B cell (primary cell): ENCODE results near the gene ATP8B3. TPM values are rescaled to one million over a fixed set of nuclear protein-coding genes. Genes with fewer than 3 reads are reported as not detected.

Experiments used
- ATAC-seq: fragments of 200-7000 bp; cut with Tn5 transposase; one replicate; pipeline ENCODE4 v1.10.0; 2021; ENCODE audit warnings: low read depth, mild to moderate bottlenecking, moderate number of reproducible peaks, moderate library complexity
- CTCF ChIA-PET: fragments of 350-600 bp; sonication (Branson Sonifier 250); formaldehyde crosslinking; loops from one replicate; lab custom pipeline; 2021; ENCODE audit warnings: antibody characterized with exemption, inconsistent platforms; lab: Charles Lee
- POLR2A ChIA-PET: fragments of 350-600 bp; sonication (Branson Sonifier 250); formaldehyde crosslinking; loops from one replicate; lab custom pipeline; 2021; ENCODE audit warnings: antibody characterized with exemption; lab: Charles Lee
- DNase-seq: peaks from one replicate; pipeline ENCODE4 v3.0.0; 2013
- H2AFZ ChIP-seq: 2 replicates; pipeline ENCODE4 v1.6.1; 2012; ENCODE audit warnings: mild to moderate bottlenecking, low read depth, low read length; ENCODE audit not compliant: insufficient read depth, poor library complexity, severe bottlenecking
- H3K27ac ChIP-seq, 2 donors: 1 replicate in 1 of 2; 2 replicates in 1 of 2; pipeline ENCODE4 v1.5.1; 2012 to 2013; ENCODE audit warnings: low read length in 2 of 2, mild to moderate bottlenecking in 2 of 2, moderate library complexity in 1 of 2
- H3K27me3 ChIP-seq, 4 experiments: fragments of 200-600 bp in 1 of 4; sonication (generic) in 1 of 4; replicated peaks in 1 of 4; 1 replicate in 2 of 4; 2 replicates in 2 of 4; pipeline versions ENCODE4 v1.6.1 to v1.7.0; 2013 to 2016; ENCODE audit warnings: low read length in 3 of 4, mild to moderate bottlenecking in 2 of 4, mixed read lengths in 1 of 4, moderate library complexity in 1 of 4; ENCODE audit not compliant: insufficient read depth in 4 of 4, control insufficient read depth in 3 of 4; ENCODE audit errors: control extremely low read depth in 1 of 4
- H3K36me3 ChIP-seq, 2 experiments: replicated peaks in 1 of 2; 1 replicate in 1 of 2; 2 replicates in 1 of 2; pipeline versions ENCODE4 v1.6.1 to v1.7.1; 2013; ENCODE audit warnings: low read length in 1 of 2; ENCODE audit not compliant: insufficient read depth in 2 of 2, control insufficient read depth in 1 of 2; ENCODE audit errors: control extremely low read depth in 1 of 2, extremely low read depth in 1 of 2
- H3K4me1 ChIP-seq, 2 donors: fragments of 200-600 bp in 1 of 2; sonication (generic) in 1 of 2; 1 replicate in 1 of 2; 2 replicates in 1 of 2; pipeline versions ENCODE4 v1.5.1 to v1.6.1; 2013 to 2017; ENCODE audit warnings: low read length in 2 of 2; ENCODE audit not compliant: control insufficient read depth in 2 of 2, insufficient read depth in 2 of 2
- H3K4me2 ChIP-seq: replicated peaks from 2 replicates; pipeline ENCODE3; 2012; ENCODE audit warnings: mild to moderate bottlenecking, low read depth, low read length; ENCODE audit not compliant: poor library complexity, severe bottlenecking
- H3K4me3 ChIP-seq, 5 experiments: fragments of 200-600 bp in 1 of 5; sonication (generic) in 1 of 5; 1 replicate in 3 of 5; 2 replicates in 2 of 5; pipeline versions ENCODE4 v1.5.1 to v1.7.0; 2011 to 2016; ENCODE audit warnings: low read length in 4 of 5, mild to moderate bottlenecking in 4 of 5, low read depth in 2 of 5, control low read depth in 1 of 5, moderate library complexity in 1 of 5; ENCODE audit not compliant: insufficient read depth in 1 of 5; ENCODE audit errors: control extremely low read depth in 1 of 5, extremely low read depth in 1 of 5
- H3K79me2 ChIP-seq: fragments of 200-600 bp; sonication (generic); one replicate; pipeline ENCODE4 v1.6.0; 2016; ENCODE audit warnings: low read length; ENCODE audit not compliant: control insufficient read depth, insufficient read depth
- H3K9ac ChIP-seq: fragments of 200-600 bp; sonication (generic); 2 replicates; pipeline ENCODE4 v1.6.1; 2017; ENCODE audit warnings: mild to moderate bottlenecking, low read length, moderate library complexity
- H3K9me3 ChIP-seq, 3 donors: one replicate each; pipeline versions ENCODE4 v1.6.1 to v1.7.1; 2013; ENCODE audit warnings: low read length in 2 of 3; ENCODE audit not compliant: control insufficient read depth in 2 of 3, insufficient read depth in 1 of 3; ENCODE audit errors: control extremely low read depth in 1 of 3
- H4K20me1 ChIP-seq: 2 replicates; pipeline ENCODE4 v1.6.0; 2012; ENCODE audit warnings: mild to moderate bottlenecking, low read length; ENCODE audit not compliant: insufficient read depth, control insufficient read depth, poor library complexity, severe bottlenecking
- H3K27ac Mint-ChIP-seq: one replicate; pipeline ENCODE4 v1.8.0; 2021; ENCODE audit warnings: mixed read lengths
- H3K27me3 Mint-ChIP-seq: one replicate; pipeline ENCODE4 v1.8.0; 2021; ENCODE audit warnings: mixed read lengths
- H3K4me1 Mint-ChIP-seq: one replicate; pipeline ENCODE4 v1.8.0; 2021; ENCODE audit warnings: mixed read lengths
- H3K4me3 Mint-ChIP-seq: one replicate; pipeline ENCODE4 v1.8.0; 2021; ENCODE audit warnings: mixed read lengths
- H3K9me3 Mint-ChIP-seq: one replicate; pipeline ENCODE4 v1.8.0; 2022; ENCODE audit warnings: mixed read lengths; ENCODE audit not compliant: insufficient read depth
- CTCF ChIP-seq: fragments of 200-600 bp; IDR thresholded peaks from one replicate; pipeline ENCODE4 v1.8.0; 2022; ENCODE audit warnings: antibody characterized with exemption, mild to moderate bottlenecking
- EZH2 ChIP-seq: IDR thresholded peaks from 2 replicates; pipeline ENCODE4 v1.6.1; 2012; ENCODE audit warnings: borderline replicate concordance, low read depth, mild to moderate bottlenecking, moderate library complexity, low read length; ENCODE audit not compliant: insufficient read depth, poor library complexity, severe bottlenecking
- WGBS: methylation state at CpG from one replicate; pipeline ENCODE4 v1.1.5; 2013; ENCODE audit warnings: missing lambda C conversion rate; ENCODE audit not compliant: insufficient coverage; 5-methylcytosine and 5-hydroxymethylcytosine counted together
- intact Hi-C: fragments of 100-400 bp; cut with micrococcal nuclease; formaldehyde crosslinking; loops from one replicate; pipeline ENCODE4 v1.10.0; 2022
- polyA plus RNA-seq: library from polyadenylated mRNA; depleted of rRNA; stranded (reverse); fragments of >200 nt; gene quantifications from 2 replicates; pipeline ENCODE4 v1.2.3, GENCODE V29; 2012
- total RNA-seq, 2 donors: library from RNA; stranded (reverse); fragments of 120-200 nt in 1 of 2; gene quantifications; 1 replicate in 1 of 2; 2 replicates in 1 of 2; pipeline versions ENCODE4 v1.2.3 to v1.2.4, GENCODE V29; 2013 to 2022

ATP8B3 gene
- total and polyA plus RNA-seq, 2 donors (not counting 1 experiment from before 2014, with no cell fraction given) = 0.89 to 5.1 TPM

GRCh38 chr19:1823539-1824251 lies 11.6 kb upstream of the ATP8B3 start:
- Mint-ChIP-seq H3K27ac (no peak overlapping the region), H3K9me3 (no peaks in the 10 kb centered on the region), H3K4me1 (peaks cover 4% of the 10 kb centered on the region), H3K27me3 (no peaks in the 10 kb centered on the region), H3K4me3 (no peak overlapping the region)
- Histone ChIP-seq H3K36me3 (peaks cover 0 to 70% of the 10 kb centered on the region in 2 experiments), H3K4me2 (no peak overlapping the region), H3K27ac (no peak overlapping the region), H3K79me2 (peaks cover 56% of the 10 kb centered on the region), H3K27me3 (no peaks in the 10 kb centered on the region), H3K9ac (no peak overlapping the region), H3K9me3 (no peaks in the 10 kb centered on the region), H3K4me3 (no peak overlapping the region), H4K20me1 (peaks cover 80% of the 10 kb centered on the region), H3K4me1 (peaks cover 0 to 10% of the 10 kb centered on the region in 2 donors), H2AFZ (no peak overlapping the region)
- 97% methylated on average over 36 of the region's 36 CpGs for WGBS
- ChIA-PET POLR2A (interaction anchor here (0.5 kb wide), 1 partner anchor 186 kb away, joined by 5 read pairs; no protein-coding TSS in a partner anchor), CTCF (interaction anchor here (6.1 kb wide), 1 partner anchor 15 kb away, joined by 57 read pairs; no protein-coding TSS in a partner anchor)
- intact Hi-C loops = no loop called here
- ATAC-seq = no peak
- TF ChIP-seq EZH2 (no peak), CTCF (no peak)
- no peak for DNase-seq

GRCh38 chr19:1823020-1823419 lies 10.9 kb upstream of the ATP8B3 start:
- DNase-seq (no peak), ATAC-seq (no peak)
- H3K4me1 Mint-ChIP-seq = peaks cover 4% of the 10 kb centered on the region
- no peak overlapping the region for H3K4me3 Mint-ChIP-seq
- Histone ChIP-seq H3K79me2 (peaks cover 49% of the 10 kb centered on the region), H4K20me1 (peaks cover 80% of the 10 kb centered on the region), H3K4me3 (no peak overlapping the region), H3K4me1 (peaks cover 0 to 10% of the 10 kb centered on the region in 2 donors), H2AFZ (no peak overlapping the region), H3K27ac (no peak overlapping the region), H3K4me2 (no peak overlapping the region), H3K9me3 (no peaks in the 10 kb centered on the region), H3K36me3 (peaks cover 0 to 73% of the 10 kb centered on the region in 2 experiments), H3K9ac (no peak overlapping the region), H3K27me3 (no peaks in the 10 kb centered on the region)
- no peaks in the 10 kb centered on the region for H3K27me3 Mint-ChIP-seq
- TF ChIP-seq CTCF = no peak
- TF ChIP-seq EZH2 = no peak
- no peaks in the 10 kb centered on the region for H3K9me3 Mint-ChIP-seq
- ChIA-PET POLR2A (interaction anchor here (0.5 kb wide), 1 partner anchor 73 kb away, joined by 4 read pairs; no protein-coding TSS in a partner anchor), CTCF (no interaction called here)
- intact Hi-C loops = no loop called here
- H3K27ac Mint-ChIP-seq = no peak overlapping the region
- WGBS = 95% methylated on average over 8 of the region's 8 CpGs
